Measurements from ENCODE around the gene IGF1R.

- TF ChIP-seq CTCF (IDR thresholded peaks at IDR 0.05) (no peak), POLR2A (IDR thresholded peaks at IDR 0.05) (no peak)
Observed at GRCh38 chr15:98943601-98944151, 295.3 kb downstream of the IGF1R start.
